BE2C (cell line): ENCODE measurements around the gene INSYN2B.

ENCODE experiments used
- DNase-seq: peaks from one replicate; pipeline ENCODE4 v3.0.0-alpha.2; 2020
- H3K27me3 ChIP-seq: fragments of 250-450 bp; sonication (Bioruptor Pico); 2 replicates; pipeline ENCODE4 v1.5.1; 2020; ENCODE audit warnings: mild to moderate bottlenecking
- H3K36me3 ChIP-seq: fragments of 250-450 bp; sonication (Bioruptor Pico); 2 replicates; pipeline ENCODE4 v1.5.1; 2020; ENCODE audit warnings: mild to moderate bottlenecking
- H3K4me1 ChIP-seq: fragments of 250-450 bp; sonication (Bioruptor Pico); 2 replicates; pipeline ENCODE4 v1.5.1; 2020
- H3K4me3 ChIP-seq: 2 replicates; pipeline ENCODE4 v1.5.1; 2011; ENCODE audit warnings: low read depth, low read length
- H3K9me3 ChIP-seq: fragments of 250-450 bp; sonication (Bioruptor Pico); 2 replicates; pipeline ENCODE4 v1.5.1; 2020
- TF ChIP-seq, protein P1 (sequence below): IDR thresholded peaks from 2 replicates; pipeline ENCODE4 v1.5.1; 2012; ENCODE audit warnings: mild to moderate bottlenecking, low read depth, low read length

Gene INSYN2B

GRCh38 chr5:170011751-170012150, 31.5 kb upstream of the INSYN2B start:
- H3K36me3 ChIP-seq, result no peaks in the 10 kb centered on the region
- TF ChIP-seq, protein P1, sequence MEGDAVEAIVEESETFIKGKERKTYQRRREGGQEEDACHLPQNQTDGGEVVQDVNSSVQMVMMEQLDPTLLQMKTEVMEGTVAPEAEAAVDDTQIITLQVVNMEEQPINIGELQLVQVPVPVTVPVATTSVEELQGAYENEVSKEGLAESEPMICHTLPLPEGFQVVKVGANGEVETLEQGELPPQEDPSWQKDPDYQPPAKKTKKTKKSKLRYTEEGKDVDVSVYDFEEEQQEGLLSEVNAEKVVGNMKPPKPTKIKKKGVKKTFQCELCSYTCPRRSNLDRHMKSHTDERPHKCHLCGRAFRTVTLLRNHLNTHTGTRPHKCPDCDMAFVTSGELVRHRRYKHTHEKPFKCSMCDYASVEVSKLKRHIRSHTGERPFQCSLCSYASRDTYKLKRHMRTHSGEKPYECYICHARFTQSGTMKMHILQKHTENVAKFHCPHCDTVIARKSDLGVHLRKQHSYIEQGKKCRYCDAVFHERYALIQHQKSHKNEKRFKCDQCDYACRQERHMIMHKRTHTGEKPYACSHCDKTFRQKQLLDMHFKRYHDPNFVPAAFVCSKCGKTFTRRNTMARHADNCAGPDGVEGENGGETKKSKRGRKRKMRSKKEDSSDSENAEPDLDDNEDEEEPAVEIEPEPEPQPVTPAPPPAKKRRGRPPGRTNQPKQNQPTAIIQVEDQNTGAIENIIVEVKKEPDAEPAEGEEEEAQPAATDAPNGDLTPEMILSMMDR, result no peak
- no peaks in the 10 kb centered on the region for H3K9me3 ChIP-seq
- H3K27me3 ChIP-seq, result no peaks in the 10 kb centered on the region
- H3K4me1 ChIP-seq, result no peaks in the 10 kb centered on the region
- H3K4me3 ChIP-seq, result no peak overlapping the region
- DNase-seq, result no peak

GRCh38 chr5:170010595-170010994, 30.3 kb upstream of the INSYN2B start:
- Histone ChIP-seq H3K36me3 (no peaks in the 10 kb centered on the region), H3K4me1 (no peaks in the 10 kb centered on the region), H3K4me3 (no peak overlapping the region), H3K9me3 (no peaks in the 10 kb centered on the region), H3K27me3 (no peaks in the 10 kb centered on the region)
- TF ChIP-seq, protein P1, result no peak
- DNase-seq, result no peak

GRCh38 chr5:170008376-170008775, 28.1 kb upstream of the INSYN2B start:
- no peak for DNase-seq
- no peaks in the 10 kb centered on the region for H3K4me1 ChIP-seq
- no peaks in the 10 kb centered on the region for H3K9me3 ChIP-seq
- no peaks in the 10 kb centered on the region for H3K36me3 ChIP-seq
- H3K4me3 ChIP-seq, result no peak overlapping the region
- no peaks in the 10 kb centered on the region for H3K27me3 ChIP-seq
- TF ChIP-seq, protein P1, result no peak

- Histone ChIP-seq H3K9me3 (no peaks in the 10 kb centered on the region), H3K4me3 (no peak overlapping the region), H3K27me3 (no peaks in the 10 kb centered on the region), H3K36me3 (no peaks in the 10 kb centered on the region), H3K4me1 (no peaks in the 10 kb centered on the region)
- TF ChIP-seq, protein P1, result no peak
- no peak for DNase-seq
Observed at GRCh38 chr5:170006021-170006420, 25.7 kb upstream of the INSYN2B start.

DNA sequence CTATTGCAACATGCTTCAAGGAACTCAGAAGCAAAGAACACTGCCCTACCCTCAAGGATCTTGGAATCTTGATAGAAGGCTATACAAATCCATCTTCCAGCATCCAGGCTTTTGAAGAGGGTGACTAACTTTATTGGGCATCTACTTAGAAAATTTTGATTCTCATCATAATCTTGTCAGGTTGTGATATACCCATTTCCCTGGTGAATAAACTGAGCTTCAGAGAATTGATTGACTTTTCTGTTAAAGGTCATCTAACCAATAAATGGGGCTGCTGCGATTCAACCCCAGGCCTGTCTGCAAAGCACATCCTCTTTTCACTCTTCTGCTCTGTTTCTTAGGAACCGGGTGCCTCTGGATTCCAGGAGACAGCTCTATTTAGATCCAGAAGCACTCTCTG, 19.9 kb upstream of the INSYN2B start:
- no peaks in the 10 kb centered on the region for H3K9me3 ChIP-seq
- H3K36me3 ChIP-seq, result no peaks in the 10 kb centered on the region
- no peaks in the 10 kb centered on the region for H3K27me3 ChIP-seq
- no peaks in the 10 kb centered on the region for H3K4me1 ChIP-seq
- H3K4me3 ChIP-seq, result no peak overlapping the region
- TF ChIP-seq, protein P1, result no peak
- DNase-seq, result no peak

DNA sequence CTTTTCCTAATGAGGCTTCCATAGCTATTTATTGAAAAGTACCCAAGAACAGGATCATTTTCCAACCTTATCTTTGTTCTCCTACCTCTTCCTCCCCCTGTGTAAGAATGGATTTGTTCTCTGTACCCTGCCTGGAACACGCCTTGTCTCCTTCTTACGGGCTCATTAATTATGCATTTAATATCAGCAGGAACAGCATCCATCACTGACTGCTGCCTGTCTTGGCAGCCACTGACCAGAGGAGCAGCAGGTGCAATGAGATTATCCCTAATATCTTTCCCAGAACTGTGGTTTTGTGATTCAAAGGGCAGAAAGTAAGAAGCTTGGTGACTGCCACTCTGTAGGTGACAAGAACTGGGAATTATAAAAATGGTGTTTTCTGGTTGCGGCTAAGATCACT, 19.3 kb upstream of the INSYN2B start:
- Histone ChIP-seq H3K4me3 (no peak overlapping the region), H3K27me3 (no peaks in the 10 kb centered on the region), H3K36me3 (no peaks in the 10 kb centered on the region), H3K9me3 (no peaks in the 10 kb centered on the region), H3K4me1 (no peaks in the 10 kb centered on the region)
- TF ChIP-seq, protein P1, result no peak
- DNase-seq, result no peak
